Fibroblast of villous mesenchyme (primary cell): ENCODE measurements around the gene GFAP. TPM values are rescaled to one million over a fixed set of nuclear protein-coding genes. Genes with fewer than 3 reads are reported as not detected.

Source experiments
- DNase-seq: peaks from one replicate; pipeline ENCODE4 v3.0.0-alpha.2; 2010; ENCODE audit warnings: low read depth
- H3K4me3 ChIP-seq: 2 replicates; pipeline ENCODE4 v1.5.1; 2011; ENCODE audit warnings: low read depth, mild to moderate bottlenecking, low read length
- CTCF ChIP-seq: IDR thresholded peaks from 2 replicates; pipeline ENCODE4 v1.5.1; 2012; ENCODE audit warnings: low read depth, mild to moderate bottlenecking, low read length; ENCODE audit not compliant: insufficient read depth
- total RNA-seq: library from RNA; depleted of rRNA; stranded (reverse); fragments of >200 nt; gene quantifications from 2 replicates; pipeline ENCODE4 v1.2.3, GENCODE V29; 2012

Gene GFAP
- total RNA-seq, 1 donor, result 0.86 TPM

DNA sequence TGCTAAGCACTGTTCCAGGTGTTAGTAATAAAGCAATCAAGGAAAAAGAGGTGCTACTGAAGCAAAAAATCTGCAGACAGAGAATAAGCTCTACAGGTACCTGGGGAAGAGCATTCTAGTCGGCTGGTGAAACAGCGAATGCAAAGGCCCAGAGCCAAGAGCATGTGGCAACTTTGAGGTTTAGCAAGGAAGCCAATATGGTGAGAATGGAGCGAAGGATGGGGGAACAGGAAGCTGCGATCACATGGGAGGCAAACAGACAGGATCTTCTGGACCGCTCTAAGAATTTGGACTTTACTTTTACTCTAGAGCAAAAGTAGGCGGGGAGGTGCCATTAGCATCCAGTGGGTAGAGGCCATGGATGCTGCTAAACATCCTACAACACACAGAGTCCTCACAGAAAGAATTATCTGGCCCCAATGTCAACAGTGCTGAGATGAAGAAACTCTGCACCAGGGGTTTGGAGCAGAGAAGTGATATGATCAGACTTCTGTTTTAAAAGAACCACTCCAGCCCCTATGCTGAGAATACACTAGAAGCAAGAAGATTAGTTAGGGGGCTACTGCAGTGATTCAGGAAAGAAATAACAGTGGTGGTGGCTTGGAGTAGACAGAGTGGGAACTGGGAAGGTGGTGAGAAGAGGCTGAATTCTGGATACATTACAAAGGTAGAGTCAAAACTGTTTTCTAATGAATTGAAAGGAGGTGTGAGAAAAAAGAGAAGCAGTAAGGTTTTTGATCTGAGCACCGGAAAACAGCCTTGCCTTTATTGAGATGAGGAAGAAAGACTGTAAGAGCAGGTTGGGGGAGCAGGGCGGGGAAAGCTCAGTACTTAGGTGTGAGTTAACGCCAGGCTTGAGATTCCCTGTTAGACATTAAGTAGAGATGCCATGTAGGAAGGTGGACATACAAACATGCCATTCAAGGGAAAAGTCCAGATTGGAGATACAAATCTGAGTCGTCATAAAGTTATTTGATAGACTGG is 27.0 kb downstream of the GFAP start:
- H3K4me3 ChIP-seq, result no peak overlapping the region
- TF ChIP-seq CTCF, result no peak
- no peak for DNase-seq

DNA sequence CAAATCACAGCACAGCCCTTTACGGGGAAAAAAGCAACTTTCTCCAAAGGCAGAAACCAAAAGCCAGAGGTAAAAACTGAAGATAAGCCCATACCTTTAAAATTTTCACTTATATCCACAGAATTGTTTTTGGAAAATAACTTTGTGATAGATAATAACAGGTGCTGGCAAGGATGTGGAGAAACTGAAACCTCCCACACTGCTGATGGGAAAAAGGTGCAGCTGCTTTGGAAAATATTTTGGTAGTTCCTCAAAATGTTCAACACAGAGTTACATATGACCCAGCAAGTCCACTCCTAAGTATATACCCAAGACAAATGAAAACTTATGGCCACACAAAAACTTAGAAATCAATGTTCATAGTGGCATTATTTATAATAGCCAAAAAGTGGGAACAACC is 28.3 kb downstream of the GFAP start:
- no peak for TF ChIP-seq CTCF
- no peak for DNase-seq
- no peak overlapping the region for H3K4me3 ChIP-seq

GRCh38 chr17:44884941-44885340 is 30.4 kb downstream of the GFAP start:
- TF ChIP-seq CTCF, result no peak
- DNase-seq, result no peak

DNA sequence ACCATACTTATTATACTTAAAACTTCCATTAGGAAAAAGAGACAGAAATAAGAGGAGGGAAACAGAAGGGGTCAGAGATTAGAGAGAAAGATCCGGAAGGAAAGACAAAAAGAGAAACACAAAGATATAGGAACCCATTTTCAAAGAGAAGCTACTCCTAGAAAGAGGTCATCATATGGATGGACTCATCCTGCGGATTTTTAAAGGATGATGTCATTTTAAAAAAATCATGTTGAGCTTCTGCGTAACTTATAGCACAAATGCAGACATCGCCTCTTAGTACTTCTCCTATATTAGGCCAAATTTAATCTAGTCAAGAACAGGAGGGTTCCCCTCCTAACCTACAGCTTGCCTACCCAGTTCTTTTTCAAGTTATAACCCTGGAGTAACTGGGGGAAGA is 34.2 kb downstream of the GFAP start:
- no peak for TF ChIP-seq CTCF
- no peak for DNase-seq
- no peak overlapping the region for H3K4me3 ChIP-seq

More at GRCh38 chr17:44884941-44885340, 30.4 kb downstream of the GFAP start:
- no peak overlapping the region for H3K4me3 ChIP-seq

GRCh38 chr17:44880062-44880461 is 35.2 kb downstream of the GFAP start:
- no peak overlapping the region for H3K4me3 ChIP-seq
- DNase-seq, result no peak
- TF ChIP-seq CTCF, result no peak

DNA sequence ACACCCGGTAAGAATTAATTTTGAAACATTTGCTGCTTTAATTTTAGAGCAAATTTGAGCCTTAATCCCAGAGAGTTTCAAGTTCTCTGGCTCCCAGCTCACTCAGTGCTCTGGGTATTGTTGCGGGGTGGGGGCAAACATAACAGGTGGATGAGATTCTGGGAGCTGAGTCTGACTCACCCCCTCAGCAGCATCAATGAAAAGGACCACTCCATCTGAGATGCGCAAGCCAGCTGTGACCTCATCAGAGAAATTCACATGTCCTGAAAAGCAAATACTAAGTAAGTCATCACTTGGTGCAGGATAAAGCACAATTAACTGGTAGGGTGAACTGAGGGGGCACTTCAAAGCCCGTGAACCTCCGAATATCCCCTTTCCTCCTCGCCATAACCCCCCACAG is 35.9 kb downstream of the GFAP start:
- H3K4me3 ChIP-seq, result no peak overlapping the region
- no peak for DNase-seq
- TF ChIP-seq CTCF, result no peak

- H3K4me3 ChIP-seq, result no peak overlapping the region
- peak; percentile 62 for TF ChIP-seq CTCF
- peak; percentile 48 for DNase-seq
Measured at GRCh38 chr17:44878627-44879221, 36.6 kb downstream of the GFAP start.
